ENCODE results near the gene MYLIP. TPM values are rescaled to one million over a fixed set of nuclear protein-coding genes. Genes with fewer than 3 reads are reported as not detected.
"Not testable (repeated sequence)": the region's sequence is repeated elsewhere in the genome, so short reads cannot be mapped to it uniquely, and the experiment has no call there.

The MYLIP gene
- total RNA-seq, 1 donor from 2014 or later, result 95.5 TPM

DNA sequence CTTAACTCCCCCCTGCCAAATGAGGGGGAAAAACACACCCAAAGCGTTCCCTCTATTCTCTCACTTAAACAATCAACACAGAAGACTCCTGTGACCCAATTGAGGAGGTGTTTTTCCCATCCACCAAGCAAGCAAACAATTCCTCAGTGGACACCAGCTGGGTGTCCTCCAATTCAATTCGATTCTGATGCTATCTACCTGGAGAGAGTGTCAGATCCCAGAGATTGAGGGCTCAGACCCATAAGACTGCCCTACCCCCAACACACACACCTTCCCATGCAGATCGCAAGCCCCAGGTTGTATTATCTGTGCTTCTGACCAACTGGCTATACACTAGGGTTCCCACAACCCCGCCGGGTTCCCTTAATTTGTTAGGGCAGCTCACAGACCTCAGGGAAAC lies 36.8 kb downstream of the MYLIP start:
- H3K27me3 ChIP-seq (ENCODE audit: control insufficient read depth in 3 of 3, insufficient read depth in 3 of 3, low read length in 3 of 3), result no peaks in the 10 kb centered on the region
- no peaks in the 10 kb centered on the region for H3K9me3 ChIP-seq (ENCODE audit: control insufficient read depth in 3 of 3, low read length in 3 of 3)
- H3K4me1 ChIP-seq (ENCODE audit: control insufficient read depth in 3 of 3, insufficient read depth in 3 of 3, low read length in 3 of 3), result no peaks in the 10 kb centered on the region
- H3K9ac ChIP-seq (ENCODE audit: low read depth in 1 of 3, low read length in 3 of 3), result no peak overlapping the region
- no peak overlapping the region for H3K27ac ChIP-seq (ENCODE audit: low read depth, low read length)
- H3K4me3 ChIP-seq (ENCODE audit: low read length in 3 of 3), result no peak overlapping the region
- H3K36me3 ChIP-seq (ENCODE audit: control insufficient read depth in 3 of 3, insufficient read depth in 3 of 3, low read length in 3 of 3), result no peaks in the 10 kb centered on the region

DNA sequence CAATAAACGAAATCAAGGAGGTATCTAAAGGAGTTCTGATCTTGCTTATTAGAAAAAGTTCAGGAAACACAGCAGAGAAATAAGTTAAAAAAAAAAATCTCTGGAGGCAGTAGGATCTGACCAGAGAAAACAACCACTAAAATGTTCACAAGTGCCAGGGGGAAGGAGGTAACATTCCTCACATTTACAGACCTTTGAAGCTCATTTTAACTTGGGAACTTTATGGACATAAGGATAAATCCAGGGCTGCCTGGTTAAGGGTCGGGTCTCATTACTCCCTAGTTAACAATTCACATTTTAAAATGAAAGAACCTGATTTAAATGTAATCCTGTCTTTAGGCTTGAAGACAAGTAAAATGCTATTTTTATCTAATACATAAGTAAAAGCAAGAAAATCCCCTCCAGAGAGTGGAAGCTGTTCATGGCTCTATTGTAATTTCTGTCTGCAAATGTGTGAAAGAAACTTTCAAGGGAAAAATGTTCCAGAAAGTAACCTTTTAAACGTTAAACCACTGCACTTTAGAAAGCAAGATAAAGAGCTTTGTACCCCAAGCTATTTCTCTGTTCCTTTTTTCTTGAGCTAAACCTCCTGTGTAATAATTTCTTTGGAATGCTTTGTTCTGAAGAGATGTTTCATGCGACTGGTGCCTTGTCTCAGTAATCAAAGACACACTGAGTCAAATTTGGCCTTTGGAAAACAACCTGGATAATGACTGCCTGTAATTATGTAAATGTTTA lies 38.2 kb downstream of the MYLIP start:
- H3K9me3 ChIP-seq (ENCODE audit: control insufficient read depth in 3 of 3, low read length in 3 of 3), result no peaks in the 10 kb centered on the region
- H3K27me3 ChIP-seq (ENCODE audit: control insufficient read depth in 3 of 3, insufficient read depth in 3 of 3, low read length in 3 of 3), result no peaks in the 10 kb centered on the region
- H3K4me1 ChIP-seq (ENCODE audit: control insufficient read depth in 3 of 3, insufficient read depth in 3 of 3, low read length in 3 of 3), result no peaks in the 10 kb centered on the region
- H3K27ac ChIP-seq (ENCODE audit: low read depth, low read length), result no peak overlapping the region
- H3K36me3 ChIP-seq (ENCODE audit: control insufficient read depth in 3 of 3, insufficient read depth in 3 of 3, low read length in 3 of 3), result no peaks in the 10 kb centered on the region
- no peak overlapping the region for H3K9ac ChIP-seq (ENCODE audit: low read depth in 1 of 3, low read length in 3 of 3)
- no peak overlapping the region for H3K4me3 ChIP-seq (ENCODE audit: low read length in 3 of 3)

GRCh38 chr6:16168121-16168520 lies 39.2 kb downstream of the MYLIP start:
- Histone ChIP-seq H3K4me3 (ENCODE audit: low read length in 3 of 3) (no peak overlapping the region), H3K27me3 (ENCODE audit: control insufficient read depth in 3 of 3, insufficient read depth in 3 of 3, low read length in 3 of 3) (no peaks in the 10 kb centered on the region), H3K36me3 (ENCODE audit: control insufficient read depth in 3 of 3, insufficient read depth in 3 of 3, low read length in 3 of 3) (no peaks in the 10 kb centered on the region), H3K4me1 (ENCODE audit: control insufficient read depth in 3 of 3, insufficient read depth in 3 of 3, low read length in 3 of 3) (no peaks in the 10 kb centered on the region), H3K9ac (ENCODE audit: low read depth in 1 of 3, low read length in 3 of 3) (no peak overlapping the region), H3K27ac (ENCODE audit: low read depth, low read length) (no peak overlapping the region), H3K9me3 (ENCODE audit: control insufficient read depth in 3 of 3, low read length in 3 of 3) (no peaks in the 10 kb centered on the region)

DNA sequence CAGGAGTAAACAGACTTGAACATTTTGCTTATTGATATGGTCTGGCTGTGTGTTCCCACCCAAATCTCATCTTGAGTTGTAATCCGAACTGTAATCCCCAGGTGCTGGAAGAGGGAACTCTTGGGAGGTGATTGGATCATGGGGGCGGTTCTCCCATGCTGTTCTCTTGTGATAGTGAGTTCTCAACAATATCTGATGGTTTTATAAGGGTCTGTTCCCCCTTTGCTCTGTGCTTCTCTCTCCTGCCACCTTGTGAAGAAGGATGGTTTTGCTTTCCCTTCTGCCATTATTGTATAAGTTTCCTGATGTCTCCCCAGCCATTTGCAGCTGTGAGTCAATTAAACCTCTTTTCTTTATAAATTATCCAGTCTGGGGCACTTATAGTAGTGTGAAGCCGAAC lies 40.0 kb downstream of the MYLIP start:
- no peaks in the 10 kb centered on the region for H3K9me3 ChIP-seq (ENCODE audit: control insufficient read depth in 3 of 3, low read length in 3 of 3)
- no peaks in the 10 kb centered on the region for H3K27me3 ChIP-seq (ENCODE audit: control insufficient read depth in 3 of 3, insufficient read depth in 3 of 3, low read length in 3 of 3)
- no peaks in the 10 kb centered on the region for H3K4me1 ChIP-seq (ENCODE audit: control insufficient read depth in 3 of 3, insufficient read depth in 3 of 3, low read length in 3 of 3)
- H3K9ac ChIP-seq (ENCODE audit: low read depth in 1 of 3, low read length in 3 of 3), result no peak overlapping the region
- H3K4me3 ChIP-seq (ENCODE audit: low read length in 3 of 3), result no peak overlapping the region
- H3K36me3 ChIP-seq (ENCODE audit: control insufficient read depth in 3 of 3, insufficient read depth in 3 of 3, low read length in 3 of 3), result no peaks in the 10 kb centered on the region
- H3K27ac ChIP-seq (ENCODE audit: low read depth, low read length), result no peak overlapping the region

DNA sequence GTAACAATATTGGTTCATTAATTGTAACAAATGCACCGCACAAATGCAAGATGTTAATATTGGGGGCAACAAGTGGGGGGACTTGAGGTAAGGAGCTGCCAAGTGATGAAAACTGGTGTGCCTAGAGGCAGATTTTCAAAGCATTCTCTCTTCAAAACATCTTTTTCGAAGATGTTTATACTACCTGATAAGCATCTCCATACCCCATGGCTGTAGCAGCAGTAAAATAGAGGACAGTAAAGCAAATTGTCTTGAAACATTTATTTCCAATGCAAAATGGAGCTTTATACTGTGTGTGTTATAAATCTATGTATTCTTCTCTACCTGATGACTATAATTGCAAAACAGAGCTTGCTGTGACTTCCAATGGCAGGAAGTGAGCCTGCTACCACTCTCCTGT lies 42.5 kb downstream of the MYLIP start:
- Histone ChIP-seq H3K36me3 (ENCODE audit: control insufficient read depth in 3 of 3, insufficient read depth in 3 of 3, low read length in 3 of 3) (no peaks in the 10 kb centered on the region), H3K9me3 (ENCODE audit: control insufficient read depth in 3 of 3, low read length in 3 of 3) (no peaks in the 10 kb centered on the region), H3K27ac (ENCODE audit: low read depth, low read length) (no peak overlapping the region), H3K27me3 (ENCODE audit: control insufficient read depth in 3 of 3, insufficient read depth in 3 of 3, low read length in 3 of 3) (no peaks in the 10 kb centered on the region), H3K4me1 (ENCODE audit: control insufficient read depth in 3 of 3, insufficient read depth in 3 of 3, low read length in 3 of 3) (no peaks in the 10 kb centered on the region), H3K9ac (ENCODE audit: low read depth in 1 of 3, low read length in 3 of 3) (no peak overlapping the region), H3K4me3 (ENCODE audit: low read length in 3 of 3) (no peak overlapping the region)

DNA sequence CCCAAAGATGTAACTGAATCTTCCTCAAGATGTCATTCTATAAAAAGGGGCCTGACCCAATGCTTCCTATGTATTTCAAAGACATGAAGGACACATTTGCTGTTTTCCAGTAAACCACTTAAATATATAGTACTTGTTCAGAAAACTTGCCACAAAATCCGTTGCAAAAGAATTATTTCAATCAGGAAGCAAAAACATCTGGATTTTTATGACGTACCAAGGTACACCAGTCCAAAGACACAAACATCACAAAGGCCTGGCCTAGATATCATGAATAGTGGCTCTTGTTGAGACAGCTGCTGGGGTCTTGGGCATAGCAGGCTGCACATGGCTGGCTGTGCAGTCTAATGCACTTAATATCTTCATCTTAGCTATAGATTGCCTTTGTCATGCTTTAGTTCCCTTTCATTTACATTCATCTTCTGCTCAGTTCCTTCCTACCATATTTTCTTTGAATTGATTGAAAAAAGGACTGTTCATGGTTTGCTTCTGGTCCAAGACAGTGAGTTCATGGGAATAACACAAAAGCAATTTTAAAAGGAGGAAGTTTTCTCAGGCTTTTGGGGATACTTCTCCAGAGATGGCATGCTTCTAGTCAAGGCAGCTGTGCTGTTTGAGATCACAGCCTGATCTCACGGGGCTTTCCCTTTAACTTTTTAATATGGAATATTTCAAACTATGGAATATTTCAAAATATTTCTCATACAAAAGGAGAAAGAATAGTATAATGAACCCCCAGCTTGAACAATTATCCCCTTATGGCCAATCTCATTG lies 44.5 kb downstream of the MYLIP start:
- Histone ChIP-seq H3K27me3 (ENCODE audit: control insufficient read depth in 3 of 3, insufficient read depth in 3 of 3, low read length in 3 of 3) (no peaks in the 10 kb centered on the region), H3K4me1 (ENCODE audit: control insufficient read depth in 3 of 3, insufficient read depth in 3 of 3, low read length in 3 of 3) (no peaks in the 10 kb centered on the region), H3K9ac (ENCODE audit: low read depth in 1 of 3, low read length in 3 of 3) (no peak overlapping the region), H3K36me3 (ENCODE audit: control insufficient read depth in 3 of 3, insufficient read depth in 3 of 3, low read length in 3 of 3) (no peaks in the 10 kb centered on the region), H3K4me3 (ENCODE audit: low read length in 3 of 3) (no peak overlapping the region), H3K27ac (ENCODE audit: low read depth, low read length) (no peak overlapping the region), H3K9me3 (ENCODE audit: control insufficient read depth in 3 of 3, low read length in 3 of 3) (no peaks in the 10 kb centered on the region)

GRCh38 chr6:16174416-16175078 lies 45.7 kb downstream of the MYLIP start:
- no peaks in the 10 kb centered on the region for H3K36me3 ChIP-seq (ENCODE audit: control insufficient read depth in 3 of 3, insufficient read depth in 3 of 3, low read length in 3 of 3)
- H3K27ac ChIP-seq (ENCODE audit: low read depth, low read length), result no peak overlapping the region
- no peaks in the 10 kb centered on the region for H3K27me3 ChIP-seq (ENCODE audit: control insufficient read depth in 3 of 3, insufficient read depth in 3 of 3, low read length in 3 of 3)
- no peaks in the 10 kb centered on the region for H3K4me1 ChIP-seq (ENCODE audit: control insufficient read depth in 3 of 3, insufficient read depth in 3 of 3, low read length in 3 of 3)
- no peak overlapping the region for H3K4me3 ChIP-seq (ENCODE audit: low read length in 3 of 3)
- no peak overlapping the region for H3K9ac ChIP-seq (ENCODE audit: low read depth in 1 of 3, low read length in 3 of 3)
- no peaks in the 10 kb centered on the region for H3K9me3 ChIP-seq (ENCODE audit: control insufficient read depth in 3 of 3, low read length in 3 of 3)

DNA sequence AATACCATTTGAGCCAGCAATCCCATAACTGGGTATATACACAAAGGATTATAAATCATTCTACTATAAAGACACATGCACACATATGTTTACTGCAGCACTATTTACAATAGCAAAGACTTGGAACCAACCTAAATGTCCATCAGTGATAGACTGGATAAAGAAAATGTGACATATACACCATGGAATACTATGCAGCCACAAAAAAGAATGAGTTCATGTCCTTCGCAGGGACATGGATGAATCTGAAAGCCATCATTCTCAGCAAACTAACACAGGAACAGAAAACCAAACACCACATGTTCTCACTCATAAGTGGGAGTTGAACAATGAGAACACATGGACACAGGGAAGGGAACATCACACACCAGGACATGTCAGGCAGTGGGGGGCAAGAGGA lies 47.7 kb downstream of the MYLIP start:
- H3K27ac ChIP-seq (ENCODE audit: low read depth, low read length); H3K9ac ChIP-seq (ENCODE audit: low read depth in 1 of 3, low read length in 3 of 3); H3K9me3 ChIP-seq (ENCODE audit: control insufficient read depth in 3 of 3, low read length in 3 of 3); H3K36me3 ChIP-seq (ENCODE audit: control insufficient read depth in 3 of 3, insufficient read depth in 3 of 3, low read length in 3 of 3); H3K4me3 ChIP-seq (ENCODE audit: low read length in 3 of 3); H3K27me3 ChIP-seq (ENCODE audit: control insufficient read depth in 3 of 3, insufficient read depth in 3 of 3, low read length in 3 of 3); H3K4me1 ChIP-seq (ENCODE audit: control insufficient read depth in 3 of 3, insufficient read depth in 3 of 3, low read length in 3 of 3): not testable (repeated sequence)

- no peak overlapping the region for H3K9ac ChIP-seq (ENCODE audit: low read depth in 1 of 3, low read length in 3 of 3)
- H3K36me3 ChIP-seq (ENCODE audit: control insufficient read depth in 3 of 3, insufficient read depth in 3 of 3, low read length in 3 of 3), result no peaks in the 10 kb centered on the region
- no peak overlapping the region for H3K4me3 ChIP-seq (ENCODE audit: low read length in 3 of 3)
- H3K27me3 ChIP-seq (ENCODE audit: control insufficient read depth in 3 of 3, insufficient read depth in 3 of 3, low read length in 3 of 3), result no peaks in the 10 kb centered on the region
- H3K9me3 ChIP-seq (ENCODE audit: control insufficient read depth in 3 of 3, low read length in 3 of 3), result peaks cover 0 to 2% (median 0%) of the 10 kb centered on the region in 3 donors
- no peak overlapping the region for H3K27ac ChIP-seq (ENCODE audit: low read depth, low read length)
- H3K4me1 ChIP-seq (ENCODE audit: control insufficient read depth in 3 of 3, insufficient read depth in 3 of 3, low read length in 3 of 3), result peaks cover 0 to 2% (median 0%) of the 10 kb centered on the region in 3 donors
Measured at GRCh38 chr6:16177881-16178280, 49.0 kb downstream of the MYLIP start.

DNA sequence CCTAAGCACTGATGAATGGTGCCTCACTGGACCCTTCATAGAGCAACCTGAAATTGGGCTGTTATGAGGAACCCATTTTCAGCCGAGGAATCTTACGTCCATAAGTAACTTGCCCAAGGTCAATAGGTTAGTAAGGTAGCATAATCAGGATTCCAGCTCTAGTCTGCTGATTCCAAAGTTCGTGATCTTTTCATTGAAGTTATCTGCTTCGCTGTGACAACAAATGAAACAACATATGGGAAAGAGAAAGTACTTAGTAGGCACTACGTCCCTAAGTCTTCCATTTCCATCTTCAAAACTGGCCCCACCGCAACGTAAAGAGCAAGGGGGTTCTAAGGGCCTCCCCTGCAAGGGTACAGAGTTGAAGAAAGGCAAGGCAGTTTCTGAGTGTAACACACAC lies 49.5 kb downstream of the MYLIP start:
- H3K36me3 ChIP-seq (ENCODE audit: control insufficient read depth in 3 of 3, insufficient read depth in 3 of 3, low read length in 3 of 3), result no peaks in the 10 kb centered on the region
- H3K27me3 ChIP-seq (ENCODE audit: control insufficient read depth in 3 of 3, insufficient read depth in 3 of 3, low read length in 3 of 3), result no peaks in the 10 kb centered on the region
- no peak overlapping the region for H3K9ac ChIP-seq (ENCODE audit: low read depth in 1 of 3, low read length in 3 of 3)
- H3K4me1 ChIP-seq (ENCODE audit: control insufficient read depth in 3 of 3, insufficient read depth in 3 of 3, low read length in 3 of 3), result peaks cover 2 to 3% (median 2%) of the 10 kb centered on the region in 3 donors
- H3K27ac ChIP-seq (ENCODE audit: low read depth, low read length), result no peak overlapping the region
- H3K4me3 ChIP-seq (ENCODE audit: low read length in 3 of 3), result no peak overlapping the region
- H3K9me3 ChIP-seq (ENCODE audit: control insufficient read depth in 3 of 3, low read length in 3 of 3), result peaks cover 0 to 2% (median 0%) of the 10 kb centered on the region in 3 donors
